HepG2 (cell line): ENCODE data around the gene ZC3H13. TPM values are rescaled to one million over a fixed set of nuclear protein-coding genes. Genes with fewer than 3 reads are reported as not detected.

Experiments used
- ATAC-seq: fragments of 200-7000 bp; cut with Tn5 transposase; 3 replicates; pipeline ENCODE4 v1.9.1; 2020; ENCODE audit warnings: mild to moderate bottlenecking, moderate library complexity
- BruUV-seq: library from RNA; stranded (reverse); fragments of 400-500 nt; replicated peaks from 2 replicates; lab custom pipeline; 2021; lab: Mats Ljungman, UMichigan
- CTCF ChIA-PET: fragments of 300-600 bp; formaldehyde crosslinking; extraction: SDS; loops from one replicate; lab custom pipeline; 2021; ENCODE audit warnings: low total read pairs, inconsistent platforms, low intra/inter-chr PET ratio; lab: Yijun Ruan, JAX
- POLR2A ChIA-PET: fragments of 350-600 bp; sonication (Branson Sonifier 250); formaldehyde crosslinking; loops from one replicate; lab custom pipeline; 2020; ENCODE audit warnings: antibody characterized with exemption, inconsistent platforms; lab: Yijun Ruan, JAX
- DNase-seq: peaks from one replicate; pipeline ENCODE4 v3.0.0-alpha.2; 2015; ENCODE audit warnings: low spot score
- FAIRE-seq: peaks from 3 replicates; lab custom pipeline; 2011; peaks lifted over from hg19 to GRCh38; lab: Jason Lieb, UNC
- H2AFZ ChIP-seq: one replicate; pipeline ENCODE4 v1.6.1; 2011; ENCODE audit warnings: low read length, inconsistent platforms
- H3K27ac ChIP-seq: fragments of 300-600 bp; 3 replicates; pipeline ENCODE4 v1.8.0; 2011; ENCODE audit warnings: mixed run types, mild to moderate bottlenecking, mixed read lengths, low read length, inconsistent platforms; ENCODE audit not compliant: insufficient read depth; ENCODE audit errors: extremely low read length
- H3K27me3 ChIP-seq, 2 experiments: fragments of 200-600 bp in 1 of 2; 2 replicates in 1 of 2; 3 replicates in 1 of 2; pipeline versions ENCODE4 v1.6.0 to v1.8.0; 2011; ENCODE audit warnings: low read length in 2 of 2, mild to moderate bottlenecking in 2 of 2, moderate library complexity in 2 of 2, inconsistent platforms in 1 of 2; ENCODE audit not compliant: insufficient read depth in 2 of 2, control insufficient read depth in 1 of 2
- H3K36me3 ChIP-seq, 2 experiments: fragments of 200-600 bp in 1 of 2; replicated peaks in 1 of 2; 2 replicates in 1 of 2; 3 replicates in 1 of 2; pipeline versions ENCODE4 v1.5.1 to v1.8.0; 2011; ENCODE audit warnings: low read length in 2 of 2, inconsistent platforms in 1 of 2; ENCODE audit not compliant: insufficient read depth in 2 of 2, control insufficient read depth in 1 of 2
- H3K4me1 ChIP-seq: 2 replicates; pipeline ENCODE4 v1.5.1; 2012; ENCODE audit warnings: low read length, inconsistent platforms; ENCODE audit not compliant: insufficient read depth
- H3K4me2 ChIP-seq: 2 replicates; pipeline ENCODE4 v1.6.0; 2011; ENCODE audit warnings: low read depth, low read length, inconsistent platforms
- H3K4me3 ChIP-seq, 3 experiments: fragments of 200-600 bp in 1 of 3; sonication (generic), shearing (Covaris generic) in 1 of 3; replicated peaks in 1 of 3; 2 replicates each; pipeline ENCODE4 v1.5.1; 2011 to 2016; ENCODE audit warnings: low read length in 3 of 3, inconsistent platforms in 2 of 3, low read depth in 2 of 3, mild to moderate bottlenecking in 2 of 3, control low read depth in 1 of 3, mixed read lengths in 1 of 3; ENCODE audit not compliant: insufficient read depth in 1 of 3
- H3K79me2 ChIP-seq: one replicate; pipeline ENCODE4 v1.6.1; 2011; ENCODE audit warnings: low read length, inconsistent platforms; ENCODE audit not compliant: insufficient read depth
- H3K9ac ChIP-seq: 2 replicates; pipeline ENCODE4 v1.6.0; 2011; ENCODE audit warnings: mild to moderate bottlenecking, low read depth, low read length, inconsistent platforms; ENCODE audit not compliant: insufficient read depth
- H3K9me3 ChIP-seq: 2 replicates; pipeline ENCODE4 v1.5.1; 2012; ENCODE audit warnings: mild to moderate bottlenecking, low read length
- H4K20me1 ChIP-seq: 2 replicates; pipeline ENCODE4 v1.6.0; 2011; ENCODE audit warnings: inconsistent platforms, mild to moderate bottlenecking, low read length, moderate library complexity; ENCODE audit not compliant: insufficient read depth
- BORCS8-MEF2B ChIP-seq: sonication (generic); formaldehyde crosslinking; IDR thresholded peaks from 2 replicates; pipeline ENCODE4 v1.8.0; 2022; ENCODE audit warnings: mild to moderate bottlenecking, missing genetic modification reagents
- CBX5 ChIP-seq: sonication (generic); formaldehyde crosslinking; IDR thresholded peaks from 2 replicates; pipeline ENCODE4 v1.4.0; 2020; ENCODE audit warnings: missing genetic modification reagents, borderline replicate concordance
- GATAD2A ChIP-seq: IDR thresholded peaks from 2 replicates; pipeline ENCODE4 v1.6.1; 2016
- JARID2 ChIP-seq: sonication (generic); formaldehyde crosslinking; IDR thresholded peaks from 2 replicates; pipeline ENCODE4 v1.8.1; 2023; ENCODE audit warnings: missing genetic modification reagents, inconsistent platforms; ENCODE audit not compliant: insufficient replicate concordance
- NR0B2 ChIP-seq: sonication (generic); formaldehyde crosslinking; IDR thresholded peaks from 2 replicates; pipeline ENCODE4 v1.4.0; 2020; ENCODE audit warnings: mild to moderate bottlenecking, missing genetic modification reagents
- NR2F6 ChIP-seq, 2 experiments: IDR thresholded peaks; 2 replicates each; pipeline ENCODE4 v1.6.1; 2016; ENCODE audit warnings: antibody characterized with exemption in 1 of 2, mild to moderate bottlenecking in 1 of 2
- NRL ChIP-seq: sonication (generic); formaldehyde crosslinking; IDR thresholded peaks from 2 replicates; pipeline ENCODE4 v1.5.0; 2020; ENCODE audit warnings: missing genetic modification reagents, mild to moderate bottlenecking, moderate library complexity, borderline replicate concordance
- PCBP1 ChIP-seq: fragments of 200-400 bp; formaldehyde crosslinking; IDR thresholded peaks from 2 replicates; pipeline ENCODE4 v1.6.1; 2017; ENCODE audit warnings: mild to moderate bottlenecking, low read depth, low read length, borderline replicate concordance
- RNF219 ChIP-seq: sonication (generic); formaldehyde crosslinking; IDR thresholded peaks from 2 replicates; pipeline ENCODE4 v1.5.0; 2020; ENCODE audit warnings: mild to moderate bottlenecking, missing genetic modification reagents
- SAFB2 ChIP-seq: sonication (generic); formaldehyde crosslinking; IDR thresholded peaks from 2 replicates; pipeline ENCODE4 v1.5.1; 2020; ENCODE audit warnings: missing genetic modification reagents, low read depth, mild to moderate bottlenecking, borderline replicate concordance
- ZNF446 ChIP-seq: sonication (generic); formaldehyde crosslinking; IDR thresholded peaks from 2 replicates; pipeline ENCODE4 v1.5.0; 2020; ENCODE audit warnings: mild to moderate bottlenecking, missing genetic modification reagents
- ZNF570 ChIP-seq: sonication (generic); formaldehyde crosslinking; IDR thresholded peaks from 2 replicates; pipeline ENCODE4 v1.4.0; 2020; ENCODE audit warnings: mild to moderate bottlenecking, missing genetic modification reagents, borderline replicate concordance
- ZNF644 ChIP-seq: IDR thresholded peaks from 2 replicates; pipeline ENCODE4 v1.6.1; 2016; ENCODE audit warnings: low read depth
- ZNF777 ChIP-seq: sonication (generic); formaldehyde crosslinking; IDR thresholded peaks from 2 replicates; pipeline ENCODE4 v1.4.0; 2020; ENCODE audit warnings: missing genetic modification reagents
- ZNF841 ChIP-seq: sonication (generic); formaldehyde crosslinking; IDR thresholded peaks from 2 replicates; pipeline ENCODE4 v1.8.1; 2023; ENCODE audit warnings: missing genetic modification reagents, borderline replicate concordance
- WGBS: methylation state at CpG from one replicate; pipeline ENCODE4 v1.1.6; 2017; ENCODE audit warnings: low lambda C conversion rate; 5-methylcytosine and 5-hydroxymethylcytosine counted together
- in situ Hi-C: cut with HindIII; loops from 2 replicates; pipeline ENCODE4 v1.10.0; 2017; ENCODE audit warnings: low pct_unique_long_range_greater_than_20kb; ENCODE audit not compliant: extremely low pct_ligation_motif_present
- intact Hi-C: fragments of 100-400 bp; cut with micrococcal nuclease; formaldehyde crosslinking; loops from one replicate; pipeline ENCODE4 v1.10.0; 2022; ENCODE audit not compliant: unreplicated experiment
- polyA plus RNA-seq, 8 experiments: library from polyadenylated mRNA; depleted of rRNA in 3 of 8; stranded (reverse) in 7 of 8; unstranded in 1 of 8; fragments of >200 nt; fragmentation: Illumina TruSeq in 4 of 8; extraction: Trizol in 4 of 8; gene quantifications; 2 replicates each; pipeline versions ENCODE4 v1.2.1 to v1.2.3, GENCODE V29; 2011 to 2016; ENCODE audit warnings: low read depth in 4 of 8, missing spikeins in 1 of 8, mixed read lengths in 1 of 8; ENCODE audit not compliant: insufficient read depth in 1 of 8
- total RNA-seq, 5 experiments: library from RNA; depleted of rRNA; stranded (reverse); fragments of >200 nt; fragmentation: Illumina TruSeq; extraction: Trizol; gene quantifications; 2 replicates each; pipeline ENCODE4 v1.2.3, GENCODE V29; 2016; ENCODE audit warnings: low read depth in 1 of 5
- TF ChIP-seq, protein P1 (sequence below): IDR thresholded peaks from 2 replicates; pipeline ENCODE4 v1.6.1; 2016; ENCODE audit warnings: mild to moderate bottlenecking, missing biosample characterization, missing genetic modification reagents
- TF ChIP-seq, protein P2 (sequence below): sonication (generic); formaldehyde crosslinking; IDR thresholded peaks from 2 replicates; pipeline ENCODE4 v1.9.0; 2021; ENCODE audit warnings: missing genetic modification reagents, borderline replicate concordance

The ZC3H13 gene
- total and polyA plus RNA-seq, 2 of the 13 experiments (the other 11 are each of a cell fraction or from before 2014, with no cell fraction given), result 2.7 to 23.5 TPM

DNA sequence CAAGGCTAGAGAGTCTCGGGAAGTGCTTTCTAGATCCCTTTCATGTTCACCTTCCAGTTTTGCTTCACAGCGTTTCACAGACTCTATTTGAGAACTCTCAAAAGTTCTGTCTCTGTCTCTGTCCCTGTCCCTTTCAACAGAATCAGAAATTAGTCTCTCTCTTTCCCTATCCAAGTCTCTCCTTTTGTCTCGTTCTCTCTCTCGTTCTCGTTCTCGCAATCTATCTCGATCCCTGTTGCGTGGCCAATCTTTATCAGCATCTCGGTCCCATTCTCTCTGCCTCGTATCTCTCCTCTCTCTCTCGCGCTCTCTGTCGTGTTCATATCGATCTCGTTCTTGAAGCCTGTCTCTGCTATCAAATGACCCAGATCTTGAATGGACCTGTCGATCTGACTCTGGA lies 85.0 kb downstream of the ZC3H13 start:
- Histone ChIP-seq H2AFZ (no peak overlapping the region), H4K20me1 (no peaks in the 10 kb centered on the region), H3K79me2 (no peaks in the 10 kb centered on the region), H3K27ac (no peak overlapping the region), H3K9ac (no peak overlapping the region), H3K4me3 (no peak overlapping the region), H3K4me2 (no peak overlapping the region), H3K9me3 (no peaks in the 10 kb centered on the region), H3K36me3 (peaks cover 16 to 69% of the 10 kb centered on the region in 2 experiments), H3K4me1 (peaks cover 6% of the 10 kb centered on the region; the same call in 1 of the 2 replicates), H3K27me3 (no peaks in the 10 kb centered on the region)
- 97% methylated on average over 16 of the region's 16 CpGs for WGBS
- ChIA-PET POLR2A (no interaction called here), CTCF (no interaction called here)
- intact Hi-C loops (no loop called here), in situ Hi-C loops (no loop called here)
- DNase-seq (no peak), FAIRE-seq (no peak), ATAC-seq (no peak)
- TF ChIP-seq BORCS8-MEF2B, result no peak
- TF ChIP-seq NRL (CRISPR knock-in tag), result no peak
- TF ChIP-seq PCBP1, result no peak
- no peak for TF ChIP-seq ZNF570 (CRISPR knock-in tag)
- no peak for TF ChIP-seq NR2F6 (IDR thresholded peaks at IDR 0.05)
- no peak for TF ChIP-seq NR2F6 (CRISPR knock-in tag; IDR thresholded peaks at IDR 0.05)
- TF ChIP-seq JARID2 (CRISPR knock-in tag), result no peak
- TF ChIP-seq GATAD2A, result no peak
- no peak for TF ChIP-seq ZNF777 (CRISPR knock-in tag)
- TF ChIP-seq ZNF644 (CRISPR knock-in tag), result no peak
- TF ChIP-seq NR0B2 (CRISPR knock-in tag), result no peak
- TF ChIP-seq, protein P1, sequence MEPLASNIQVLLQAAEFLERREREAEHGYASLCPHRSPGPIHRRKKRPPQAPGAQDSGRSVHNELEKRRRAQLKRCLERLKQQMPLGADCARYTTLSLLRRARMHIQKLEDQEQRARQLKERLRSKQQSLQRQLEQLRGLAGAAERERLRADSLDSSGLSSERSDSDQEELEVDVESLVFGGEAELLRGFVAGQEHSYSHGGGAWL (CRISPR knock-in tag), result no peak
- TF ChIP-seq SAFB2 (CRISPR knock-in tag), result no peak
- TF ChIP-seq ZNF446, result no peak
- TF ChIP-seq, protein P2, sequence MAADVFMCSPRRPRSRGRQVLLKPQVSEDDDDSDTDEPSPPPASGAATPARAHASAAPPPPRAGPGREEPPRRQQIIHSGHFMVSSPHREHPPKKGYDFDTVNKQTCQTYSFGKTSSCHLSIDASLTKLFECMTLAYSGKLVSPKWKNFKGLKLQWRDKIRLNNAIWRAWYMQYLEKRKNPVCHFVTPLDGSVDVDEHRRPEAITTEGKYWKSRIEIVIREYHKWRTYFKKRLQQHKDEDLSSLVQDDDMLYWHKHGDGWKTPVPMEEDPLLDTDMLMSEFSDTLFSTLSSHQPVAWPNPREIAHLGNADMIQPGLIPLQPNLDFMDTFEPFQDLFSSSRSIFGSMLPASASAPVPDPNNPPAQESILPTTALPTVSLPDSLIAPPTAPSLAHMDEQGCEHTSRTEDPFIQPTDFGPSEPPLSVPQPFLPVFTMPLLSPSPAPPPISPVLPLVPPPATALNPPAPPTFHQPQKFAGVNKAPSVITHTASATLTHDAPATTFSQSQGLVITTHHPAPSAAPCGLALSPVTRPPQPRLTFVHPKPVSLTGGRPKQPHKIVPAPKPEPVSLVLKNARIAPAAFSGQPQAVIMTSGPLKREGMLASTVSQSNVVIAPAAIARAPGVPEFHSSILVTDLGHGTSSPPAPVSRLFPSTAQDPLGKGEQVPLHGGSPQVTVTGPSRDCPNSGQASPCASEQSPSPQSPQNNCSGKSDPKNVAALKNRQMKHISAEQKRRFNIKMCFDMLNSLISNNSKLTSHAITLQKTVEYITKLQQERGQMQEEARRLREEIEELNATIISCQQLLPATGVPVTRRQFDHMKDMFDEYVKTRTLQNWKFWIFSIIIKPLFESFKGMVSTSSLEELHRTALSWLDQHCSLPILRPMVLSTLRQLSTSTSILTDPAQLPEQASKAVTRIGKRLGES (CRISPR knock-in tag), result no peak
- TF ChIP-seq CBX5 (CRISPR knock-in tag), result no peak
- no peak for TF ChIP-seq RNF219 (CRISPR knock-in tag)
- TF ChIP-seq ZNF841 (CRISPR knock-in tag), result no peak
- BruUV-seq, result no TSS peak
